ENCODE measurements around the gene CCNDBP1. TPM values are rescaled to one million over a fixed set of nuclear protein-coding genes. Genes with fewer than 3 reads are reported as not detected.
"Not testable (repeated sequence)": the region's sequence is repeated elsewhere in the genome, so short reads cannot be mapped to it uniquely, and the experiment has no call there.

Gene CCNDBP1
- polyA plus RNA-seq (ENCODE audit: insufficient read length in 3 of 3), result 10 to 100 TPM; 47.0 to 56.4 (median 52.6) TPM
- long read RNA-seq, donor 1, transcript CCNDBP1-201 (11 exons, 3,660 nt), result major isoform, 12 of 19 reads
- long read RNA-seq, donor 1, partial matches to known transcripts, result 0 of 19 reads
- long read RNA-seq, donor 1, other reads (novel, unspliced or antisense), result 0 of 19 reads
- long read RNA-seq, donor 2, transcript CCNDBP1-201 (11 exons, 3,660 nt), result major isoform, 19 of 30 reads
- long read RNA-seq, donor 2, transcript CCNDBP1-208 (12 exons, 1,634 nt), result minor isoform, 6 of 30 reads
- long read RNA-seq, donor 2, partial matches to known transcripts, result 0 of 30 reads
- long read RNA-seq, donor 2, other reads (novel, unspliced or antisense), result 0 of 30 reads
- long read RNA-seq, donor 3, transcript CCNDBP1-208 (12 exons, 1,634 nt), result minor isoform, 6 of 20 reads
- long read RNA-seq, donor 3, transcript CCNDBP1-201 (11 exons, 3,660 nt), result major isoform, 12 of 20 reads
- long read RNA-seq, donor 3, partial matches to known transcripts, result 0 of 20 reads
- long read RNA-seq, donor 3, other reads (novel, unspliced or antisense), result 0 of 20 reads
- long read RNA-seq, donor 4, transcript CCNDBP1-201 (11 exons, 3,660 nt), result major isoform, 19 of 31 reads
- long read RNA-seq, donor 4, transcript CCNDBP1-207 (2 exons, 750 nt), result minor isoform, 5 of 31 reads
- long read RNA-seq, donor 4, partial matches to known transcripts, result 0 of 31 reads
- long read RNA-seq, donor 4, other reads (novel, unspliced or antisense), result 0 of 31 reads
- long read RNA-seq, donor 5, transcript CCNDBP1-201 (11 exons, 3,660 nt), result major isoform, 7 of 14 reads
- long read RNA-seq, donor 5, partial matches to known transcripts, result 0 of 14 reads
- long read RNA-seq, donor 5, other reads (novel, unspliced or antisense), result 0 of 14 reads
- long read RNA-seq, donor 6, transcript CCNDBP1-207 (2 exons, 750 nt), result minor isoform, 6 of 29 reads
- long read RNA-seq, donor 6, transcript CCNDBP1-201 (11 exons, 3,660 nt), result major isoform, 18 of 29 reads
- long read RNA-seq, donor 6, partial matches to known transcripts, result 0 of 29 reads
- long read RNA-seq, donor 6, other reads (novel, unspliced or antisense), result 0 of 29 reads
- long read RNA-seq, donor 7, transcript CCNDBP1-201 (11 exons, 3,660 nt), result major isoform, 8 of 21 reads
- long read RNA-seq, donor 7, partial matches to known transcripts, result 8 of 21 reads
- long read RNA-seq, donor 7, other reads (novel, unspliced or antisense), result 0 of 21 reads
- long read RNA-seq, donor 8, transcript CCNDBP1-201 (11 exons, 3,660 nt), result major isoform, 9 of 17 reads
- long read RNA-seq, donor 8, partial matches to known transcripts, result 6 of 17 reads
- long read RNA-seq, donor 8, other reads (novel, unspliced or antisense), result 0 of 17 reads
- long read RNA-seq, donor 9, transcript CCNDBP1-201 (11 exons, 3,660 nt), result major isoform, 14 of 29 reads
- long read RNA-seq, donor 9, partial matches to known transcripts, result 8 of 29 reads
- long read RNA-seq, donor 9, other reads (novel, unspliced or antisense), result 0 of 29 reads
- long read RNA-seq, donor 10, transcript CCNDBP1-201 (11 exons, 3,660 nt), result major isoform, 13 of 38 reads
- long read RNA-seq, donor 10, transcript CCNDBP1-207 (2 exons, 750 nt), result minor isoform, 9 of 38 reads
- long read RNA-seq, donor 10, partial matches to known transcripts, result 7 of 38 reads
- long read RNA-seq, donor 10, other reads (novel, unspliced or antisense), result 0 of 38 reads
- long read RNA-seq, donor 11, transcript CCNDBP1-201 (11 exons, 3,660 nt), result major isoform, 10 of 28 reads
- long read RNA-seq, donor 11, partial matches to known transcripts, result 8 of 28 reads
- long read RNA-seq, donor 11, other reads (novel, unspliced or antisense), result 0 of 28 reads
- long read RNA-seq, donor 12, transcript CCNDBP1-201 (11 exons, 3,660 nt), result major isoform, 21 of 36 reads
- long read RNA-seq, donor 12, transcript CCNDBP1-207 (2 exons, 750 nt), result minor isoform, 11 of 36 reads
- long read RNA-seq, donor 12, partial matches to known transcripts, result 0 of 36 reads
- long read RNA-seq, donor 12, other reads (novel, unspliced or antisense), result 0 of 36 reads
- long read RNA-seq, donor 13, transcript CCNDBP1-201 (11 exons, 3,660 nt), result major isoform, 7 of 14 reads
- long read RNA-seq, donor 13, transcript CCNDBP1-207 (2 exons, 750 nt), result minor isoform, 5 of 14 reads
- long read RNA-seq, donor 13, partial matches to known transcripts, result 0 of 14 reads
- long read RNA-seq, donor 13, other reads (novel, unspliced or antisense), result 0 of 14 reads
- long read RNA-seq, donor 14, result 0 reads
- long read RNA-seq, donor 15, result 0 reads
- long read RNA-seq, donor 16, transcript CCNDBP1-208 (12 exons, 1,634 nt), result minor isoform, 5 of 36 reads
- long read RNA-seq, donor 16, transcript CCNDBP1-207 (2 exons, 750 nt), result minor isoform, 5 of 36 reads
- long read RNA-seq, donor 16, transcript CCNDBP1-201 (11 exons, 3,660 nt), result major isoform, 15 of 36 reads
- long read RNA-seq, donor 16, partial matches to known transcripts, result 9 of 36 reads
- long read RNA-seq, donor 16, other reads (novel, unspliced or antisense), result 0 of 36 reads

- peak; percentile 75 for DNase-seq
Measured at GRCh38 chr15:43185157-43186002, at the start of gene CCNDBP1. Gene CCNDBP1, plus strand, starts transcription at chr15:43185403. Its CDS starts 96 bp downstream, at chr15:43185499.

GRCh38 chr15:43143203-43143941 lies 41.8 kb upstream of the CCNDBP1 start:
- DNase-seq, result no peak

- DNase-seq, result no peak
Measured at GRCh38 chr15:43144512-43144911, 40.7 kb upstream of the CCNDBP1 start.

GRCh38 chr15:43146184-43146583 lies 39.0 kb upstream of the CCNDBP1 start:
- no peak for DNase-seq

GRCh38 chr15:43150191-43150929 lies 34.8 kb upstream of the CCNDBP1 start:
- no peak for DNase-seq

GRCh38 chr15:43151688-43152087 lies 33.5 kb upstream of the CCNDBP1 start:
- DNase-seq, result no peak

GRCh38 chr15:43153269-43153668 lies 31.9 kb upstream of the CCNDBP1 start:
- no peak for DNase-seq

- no peak for DNase-seq
Measured at GRCh38 chr15:43165801-43166325, 19.3 kb upstream of the CCNDBP1 start.

- DNase-seq, result not testable (repeated sequence)
Measured at GRCh38 chr15:43167261-43167660, 17.9 kb upstream of the CCNDBP1 start.

- DNase-seq, result no peak
Measured at GRCh38 chr15:43168192-43169107, 16.8 kb upstream of the CCNDBP1 start.

GRCh38 chr15:43169888-43170287 lies 15.3 kb upstream of the CCNDBP1 start:
- DNase-seq, result no peak

GRCh38 chr15:43175656-43176309 lies 9.4 kb upstream of the CCNDBP1 start:
- not testable (repeated sequence) for DNase-seq

- not testable (repeated sequence) for DNase-seq
Measured at GRCh38 chr15:43177147-43177546, 8.1 kb upstream of the CCNDBP1 start.

- DNase-seq, result no peak
Measured at GRCh38 chr15:43183270-43183669, 1.9 kb upstream of the CCNDBP1 start.
